NCI-H2196 (cell line): Measurements from ENCODE around the gene ARHGDIB.

Experiments used
- DNase-seq: peaks from one replicate; lab custom pipeline; 2025; ENCODE audit not compliant: unreplicated experiment; lab: John Stamatoyannopoulos, UW

ARHGDIB gene

DNA sequence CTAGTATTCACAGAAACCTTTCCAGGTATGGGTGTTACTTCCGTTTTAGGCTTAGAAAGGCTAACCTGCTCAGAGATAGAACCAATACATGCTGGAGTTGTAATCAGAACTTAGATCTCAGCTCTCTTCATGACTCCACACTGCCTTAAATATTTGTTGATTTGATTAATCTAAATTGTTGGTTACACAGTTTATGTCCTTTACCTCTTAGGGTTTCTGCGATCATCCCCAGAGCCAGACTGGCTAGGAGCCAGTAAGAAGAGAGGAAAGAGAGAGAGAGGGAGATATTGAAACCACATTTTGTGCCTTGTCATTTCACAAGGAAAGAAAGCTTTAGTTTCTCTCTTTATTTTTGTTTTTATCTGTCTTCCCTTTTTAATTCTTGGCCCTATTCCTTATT, 58.9 kb downstream of the ARHGDIB start:
- DNase-seq: no peak

DNA sequence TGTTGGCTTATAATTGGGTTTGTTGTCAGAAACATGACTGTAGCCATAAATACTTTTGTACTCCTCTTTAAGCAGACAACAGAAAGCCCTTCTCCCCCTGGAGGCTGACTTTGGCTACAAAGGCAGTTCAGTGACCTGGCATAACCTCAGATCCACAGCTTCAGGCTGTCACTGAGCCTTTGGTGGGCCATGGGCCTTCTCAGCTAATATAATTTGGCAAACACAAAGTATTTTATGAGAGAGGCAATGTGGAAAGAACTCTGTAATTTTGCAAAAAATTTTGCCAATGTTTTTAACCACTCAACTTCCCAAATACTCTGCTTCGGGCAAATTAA, 60.2 kb downstream of the ARHGDIB start:
- DNase-seq: no peak

DNA sequence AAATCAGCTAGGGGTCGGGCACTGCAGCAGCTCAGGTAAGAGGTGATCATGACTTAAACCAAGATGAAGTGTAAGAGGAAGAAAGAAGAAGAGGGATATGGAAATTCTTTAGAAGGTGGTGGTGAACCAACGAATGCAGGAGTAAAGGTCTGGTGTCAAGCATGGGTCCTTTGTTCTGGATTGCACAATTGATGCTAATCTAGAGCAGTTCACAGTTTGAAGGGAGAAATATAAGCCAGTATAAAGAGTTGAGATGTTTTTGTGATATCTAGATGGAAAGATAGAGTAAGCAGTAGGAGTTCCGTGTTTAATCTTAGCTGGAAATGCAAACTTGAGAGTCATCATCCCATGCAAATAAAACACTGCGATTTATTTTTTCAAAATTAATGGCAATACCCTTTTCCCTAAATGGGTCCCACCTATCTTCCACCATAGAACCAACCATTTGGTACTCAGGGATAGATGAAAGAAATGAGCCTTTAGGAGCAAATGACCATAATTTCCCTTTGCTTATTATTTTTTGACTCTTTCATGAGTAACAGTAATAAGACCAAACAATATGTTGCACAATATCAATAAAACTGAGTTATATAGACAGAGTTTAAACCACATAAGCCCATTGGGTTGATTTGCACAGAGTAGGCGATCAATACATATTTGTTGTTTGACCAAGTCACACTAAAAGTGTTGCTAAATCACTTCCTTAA, 60.7 kb downstream of the ARHGDIB start:
- DNase-seq: no peak

DNA sequence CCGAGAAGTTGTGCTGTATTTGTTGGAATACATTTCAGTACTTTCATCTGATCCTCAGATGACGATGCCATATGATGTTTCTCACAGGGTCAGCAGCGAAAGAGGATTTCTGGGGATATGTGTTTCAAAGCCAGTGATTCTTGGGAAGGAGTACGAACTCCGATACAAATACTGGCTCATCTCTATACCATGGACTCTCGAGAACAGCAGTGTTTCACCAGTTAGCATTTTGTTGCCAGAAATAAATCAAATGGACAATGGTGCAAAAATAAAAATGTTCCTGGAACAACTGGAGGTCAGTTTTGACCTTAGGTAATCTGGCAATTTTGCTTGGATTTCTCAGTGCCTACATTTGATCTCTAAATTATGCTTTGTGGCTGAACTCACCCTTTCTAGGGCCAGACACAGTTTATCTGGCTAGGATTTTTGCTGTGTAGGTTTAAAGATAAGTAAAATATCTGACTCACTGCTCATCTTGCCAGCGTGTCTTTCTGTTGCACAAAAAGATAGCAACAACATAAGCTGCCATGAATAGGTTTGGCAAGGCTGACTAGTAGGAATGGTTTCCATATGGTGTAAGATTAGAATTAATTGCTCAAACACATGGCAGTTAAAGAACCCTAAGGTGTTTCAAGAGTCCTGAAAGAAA, 64.8 kb downstream of the ARHGDIB start:
- no peak for DNase-seq

DNA sequence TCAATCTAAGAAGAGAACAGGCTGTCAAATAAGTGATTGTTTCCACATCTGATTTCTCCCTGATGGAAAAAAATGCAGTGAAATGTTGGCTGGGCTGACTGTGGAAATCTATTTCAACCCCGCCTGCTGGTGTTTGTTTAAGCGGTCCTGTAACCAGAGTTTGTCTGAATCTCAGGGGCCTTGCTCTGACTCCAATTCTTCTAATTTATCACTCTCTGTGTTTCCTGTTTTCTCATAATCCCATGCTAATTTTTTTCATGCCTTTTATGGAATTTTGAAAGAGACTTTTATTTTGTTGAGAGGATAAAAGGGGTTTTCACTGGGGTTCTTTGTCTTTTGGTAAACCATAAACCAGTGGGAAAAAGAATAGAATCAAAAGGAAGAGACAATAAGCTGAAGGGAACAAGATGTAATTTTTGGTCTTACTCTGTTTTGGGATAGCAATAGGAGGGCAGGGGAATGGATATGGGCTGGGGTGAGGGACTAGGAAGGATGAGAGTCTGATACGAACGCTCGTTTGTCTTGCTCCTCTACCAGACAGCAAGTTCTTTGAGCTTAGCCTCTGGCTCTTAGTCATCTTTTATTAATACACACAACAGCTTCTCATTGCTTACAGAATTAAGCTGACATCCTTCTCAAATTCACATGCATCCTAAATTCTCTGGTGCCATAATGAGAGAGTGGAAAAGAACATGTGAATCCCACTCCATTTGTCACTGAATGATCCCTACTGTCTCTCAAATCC, 67.7 kb downstream of the ARHGDIB start:
- no peak for DNase-seq

DNA sequence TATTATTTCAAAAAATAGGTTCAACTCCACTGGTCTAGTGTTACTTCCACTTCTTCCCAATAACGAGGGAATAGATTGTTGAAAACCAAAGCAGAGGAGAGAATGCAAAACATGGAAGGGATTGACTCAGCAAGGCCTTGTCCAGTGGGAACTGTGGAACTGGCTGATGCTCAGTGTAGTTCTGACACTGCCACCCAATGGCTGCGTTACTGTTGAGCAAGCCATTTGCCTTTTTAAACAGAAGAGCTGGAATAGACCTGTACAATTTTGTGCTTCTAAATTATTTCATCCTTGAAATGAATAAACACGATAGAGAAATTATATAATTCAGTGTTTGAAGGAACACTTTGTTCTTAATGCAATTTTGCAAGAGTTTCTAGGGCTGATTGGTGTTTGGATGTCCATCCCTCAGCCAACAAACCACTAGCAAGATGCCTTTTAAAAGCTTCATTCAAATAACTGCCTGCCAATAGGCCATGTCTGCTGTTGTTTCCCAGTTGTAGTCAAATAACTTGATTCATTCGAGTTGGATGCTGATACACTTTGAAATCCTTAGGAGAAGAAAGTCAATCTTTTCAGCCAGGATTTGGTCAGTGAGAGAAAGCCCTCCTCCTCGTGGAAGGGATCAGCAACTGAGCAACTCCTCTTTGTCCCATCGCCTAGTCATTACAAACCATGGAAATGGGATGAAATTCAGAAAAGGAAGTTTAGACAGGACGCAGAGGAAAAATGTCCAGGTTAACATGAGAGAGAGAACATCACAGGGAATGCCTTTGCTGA, 68.5 kb downstream of the ARHGDIB start:
- no peak for DNase-seq
